Measurements from ENCODE around the gene NIPAL3. TPM values are rescaled to one million over a fixed set of nuclear protein-coding genes. Genes with fewer than 3 reads are reported as not detected.

The NIPAL3 gene
- total RNA-seq, 1 donor from 2014 or later = 18.6 TPM

- H3K27ac Mint-ChIP-seq (ENCODE audit: unreplicated experiment) = no peak overlapping the region
- H3K4me3 Mint-ChIP-seq (ENCODE audit: unreplicated experiment) = no peak overlapping the region
- no peaks in the 10 kb centered on the region for H3K9me3 Mint-ChIP-seq (ENCODE audit: unreplicated experiment)
- peaks cover 6% of the 10 kb centered on the region for H3K4me1 Mint-ChIP-seq (ENCODE audit: low read depth, unreplicated experiment)
- no peak for TF ChIP-seq CTCF (IDR thresholded peaks at IDR 0.05; ENCODE audit: partially characterized antibody, unreplicated experiment)
- peaks cover 3% of the 10 kb centered on the region for H3K27me3 Mint-ChIP-seq (ENCODE audit: unreplicated experiment)
- no peak for DNase-seq
- H3K36me3 Mint-ChIP-seq (ENCODE audit: unreplicated experiment) = no peaks in the 10 kb centered on the region
Measured at GRCh38 chr1:24468685-24469316, 53.2 kb downstream of the NIPAL3 start.

- TF ChIP-seq CTCF (IDR thresholded peaks at IDR 0.05; ENCODE audit: partially characterized antibody, unreplicated experiment) = no peak
- no peak for DNase-seq
Measured at GRCh38 chr1:24470592-24470991, 55.0 kb downstream of the NIPAL3 start.

GRCh38 chr1:24472527-24473251 is 57.1 kb downstream of the NIPAL3 start:
- no peak for TF ChIP-seq CTCF (IDR thresholded peaks at IDR 0.05; ENCODE audit: partially characterized antibody, unreplicated experiment)
- H3K27me3 Mint-ChIP-seq (ENCODE audit: unreplicated experiment) = peaks cover 3% of the 10 kb centered on the region

More at GRCh38 chr1:24470592-24470991, 55.0 kb downstream of the NIPAL3 start:
- Mint-ChIP-seq H3K27me3 (ENCODE audit: unreplicated experiment) (peaks cover 3% of the 10 kb centered on the region), H3K27ac (ENCODE audit: unreplicated experiment) (no peak overlapping the region), H3K4me1 (ENCODE audit: low read depth, unreplicated experiment) (no peaks in the 10 kb centered on the region), H3K4me3 (ENCODE audit: unreplicated experiment) (no peak overlapping the region), H3K9me3 (ENCODE audit: unreplicated experiment) (no peaks in the 10 kb centered on the region), H3K36me3 (ENCODE audit: unreplicated experiment) (no peaks in the 10 kb centered on the region)

GRCh38 chr1:24474193-24474592 is 58.6 kb downstream of the NIPAL3 start:
- no peaks in the 10 kb centered on the region for H3K9me3 Mint-ChIP-seq (ENCODE audit: unreplicated experiment)
- no peak for TF ChIP-seq CTCF (IDR thresholded peaks at IDR 0.05; ENCODE audit: partially characterized antibody, unreplicated experiment)
- no peak overlapping the region for H3K4me3 Mint-ChIP-seq (ENCODE audit: unreplicated experiment)

More at GRCh38 chr1:24472527-24473251, 57.1 kb downstream of the NIPAL3 start:
- no peak overlapping the region for H3K4me3 Mint-ChIP-seq (ENCODE audit: unreplicated experiment)
- H3K9me3 Mint-ChIP-seq (ENCODE audit: unreplicated experiment) = no peaks in the 10 kb centered on the region
- no peak overlapping the region for H3K27ac Mint-ChIP-seq (ENCODE audit: unreplicated experiment)
- H3K36me3 Mint-ChIP-seq (ENCODE audit: unreplicated experiment) = no peaks in the 10 kb centered on the region
- no peaks in the 10 kb centered on the region for H3K4me1 Mint-ChIP-seq (ENCODE audit: low read depth, unreplicated experiment)
- no peak for DNase-seq

GRCh38 chr1:24475700-24476099 is 60.1 kb downstream of the NIPAL3 start:
- Mint-ChIP-seq H3K4me3 (ENCODE audit: unreplicated experiment) (no peak overlapping the region), H3K36me3 (ENCODE audit: unreplicated experiment) (peaks cover 3% of the 10 kb centered on the region), H3K27ac (ENCODE audit: unreplicated experiment) (no peak overlapping the region), H3K9me3 (ENCODE audit: unreplicated experiment) (no peaks in the 10 kb centered on the region), H3K4me1 (ENCODE audit: low read depth, unreplicated experiment) (no peaks in the 10 kb centered on the region), H3K27me3 (ENCODE audit: unreplicated experiment) (no peaks in the 10 kb centered on the region)
- TF ChIP-seq CTCF (IDR thresholded peaks at IDR 0.05; ENCODE audit: partially characterized antibody, unreplicated experiment) = no peak
- DNase-seq = no peak

More at GRCh38 chr1:24474193-24474592, 58.6 kb downstream of the NIPAL3 start:
- DNase-seq = no peak
- Mint-ChIP-seq H3K36me3 (ENCODE audit: unreplicated experiment) (no peaks in the 10 kb centered on the region), H3K27me3 (ENCODE audit: unreplicated experiment) (no peaks in the 10 kb centered on the region), H3K4me1 (ENCODE audit: low read depth, unreplicated experiment) (no peaks in the 10 kb centered on the region), H3K27ac (ENCODE audit: unreplicated experiment) (no peak overlapping the region)

Measured in glutamatergic neuron (in vitro differentiated cells).